ENCODE measurements around the gene AURKA.
"Not testable (repeated sequence)": the region's sequence is repeated elsewhere in the genome, so short reads cannot be mapped to it uniquely, and the experiment has no call there.

AURKA gene

DNA sequence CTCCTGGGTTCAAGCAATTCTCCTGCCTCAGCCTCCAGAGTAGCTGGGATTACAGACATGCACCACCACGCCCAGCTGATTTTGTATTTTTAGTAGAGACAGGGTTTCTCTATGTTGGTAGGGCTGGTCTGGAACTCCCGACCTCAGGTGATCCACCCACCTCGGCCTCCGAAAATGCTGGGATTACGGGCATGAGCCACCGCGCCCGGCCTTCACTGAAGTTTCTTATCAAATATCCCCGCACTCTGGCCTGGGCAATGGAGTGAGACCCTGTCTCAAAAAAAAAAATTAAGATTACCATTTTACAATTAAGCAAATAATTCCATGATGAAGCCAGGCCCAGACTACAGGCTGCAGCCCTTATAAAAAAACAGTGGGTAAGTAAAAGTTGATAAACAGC lies 1.6 kb downstream of the AURKA start:
- not testable (repeated sequence) for DNase-seq (ENCODE audit: low read depth)

DNA sequence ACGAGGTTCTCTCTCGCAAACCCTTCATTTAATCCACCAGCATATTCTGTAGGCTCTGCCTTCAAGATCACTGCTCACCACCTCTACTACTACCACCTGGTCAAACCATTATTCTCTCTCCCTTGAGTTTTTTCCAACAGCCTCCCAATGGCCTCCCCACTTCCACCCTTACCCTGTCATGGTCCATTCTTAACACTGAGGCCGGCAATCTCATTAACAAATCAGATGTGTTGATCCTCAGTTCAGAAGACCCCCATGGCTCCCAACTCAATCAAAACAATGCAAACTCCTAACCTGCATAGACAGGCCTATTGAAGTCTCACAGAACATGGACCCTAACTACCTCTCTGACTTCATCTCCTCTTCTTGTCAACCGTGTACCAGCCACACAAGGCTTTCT lies 2.2 kb downstream of the AURKA start:
- no peak for DNase-seq (ENCODE audit: low read depth)

DNA sequence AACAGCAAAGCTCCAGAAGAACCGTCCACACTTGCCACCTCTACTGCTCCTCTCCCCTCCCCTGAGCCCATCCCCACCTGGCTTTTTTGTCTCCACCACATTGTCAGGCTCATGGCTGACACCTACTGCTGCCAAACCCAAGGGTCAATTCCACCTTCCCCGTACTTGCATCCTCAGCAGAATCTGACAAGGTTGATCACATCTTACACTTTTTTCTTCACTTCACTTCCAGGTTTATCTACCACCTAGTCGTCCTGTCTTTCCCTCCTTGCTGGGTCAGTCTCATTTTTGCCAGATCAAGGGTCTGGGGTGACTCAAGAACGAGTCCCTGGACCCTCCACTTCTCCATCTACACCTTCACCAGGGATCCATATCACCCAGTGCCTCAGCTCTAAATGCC lies 3.1 kb downstream of the AURKA start:
- no peak for DNase-seq (ENCODE audit: low read depth)

DNA sequence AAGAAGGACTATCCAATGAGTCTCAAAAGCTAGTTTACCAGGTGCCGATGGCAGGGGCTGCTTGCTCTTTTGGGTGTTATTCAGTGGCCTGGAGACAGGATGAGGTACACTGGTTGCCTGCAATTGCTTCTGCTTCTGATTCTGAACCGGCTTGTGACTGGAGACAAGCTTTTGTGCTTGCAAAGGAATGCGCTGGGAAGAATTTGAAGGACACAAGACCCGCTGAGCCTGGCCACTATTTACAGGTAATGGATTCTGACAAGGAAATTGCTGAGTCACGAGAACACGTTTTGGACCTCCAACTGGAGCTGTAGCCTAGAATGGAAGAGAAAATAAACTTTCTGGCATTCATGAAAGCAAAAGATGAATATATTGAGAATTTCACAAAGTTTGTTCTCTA lies 5.8 kb downstream of the AURKA start:
- no peak for DNase-seq (ENCODE audit: low read depth)

DNA sequence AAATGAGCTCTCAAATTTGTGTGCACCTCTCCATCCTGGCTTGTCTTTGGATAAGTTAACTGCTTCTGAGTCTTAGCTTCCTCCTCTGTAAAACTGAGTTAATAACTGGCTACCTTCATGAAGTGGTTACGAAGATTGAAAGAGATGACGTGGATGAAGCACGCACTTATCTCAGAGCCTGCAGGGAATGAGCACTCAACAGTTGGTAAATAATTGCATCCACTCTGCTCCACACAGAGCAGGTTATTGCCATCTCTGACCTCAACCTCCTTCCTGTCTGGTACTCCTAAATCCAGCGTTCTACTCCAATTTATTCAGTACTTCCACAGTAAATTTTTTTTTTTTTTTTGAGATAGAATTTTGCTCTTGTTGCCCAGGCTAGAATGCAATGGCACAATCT lies 6.9 kb downstream of the AURKA start:
- no peak for DNase-seq (ENCODE audit: low read depth)

DNA sequence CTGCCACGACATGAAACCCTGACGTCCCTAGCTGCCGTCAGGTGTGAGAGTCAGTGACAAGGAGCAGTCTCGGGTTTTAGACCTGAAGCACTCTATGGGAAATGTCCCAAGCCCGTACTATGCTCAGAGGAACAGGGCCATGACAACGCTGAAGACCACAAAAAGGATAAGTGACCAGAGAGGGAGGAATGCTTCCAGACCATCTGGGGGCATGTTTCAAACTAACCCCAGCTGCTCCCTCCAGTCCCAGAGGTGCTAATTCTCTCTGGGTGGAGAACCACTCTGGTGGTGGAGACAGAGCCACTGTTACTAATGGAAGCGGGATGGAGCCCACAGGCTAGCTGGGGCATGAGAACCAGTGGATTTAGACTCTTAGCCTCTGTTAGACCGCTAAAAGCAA lies 8.7 kb downstream of the AURKA start:
- no peak for DNase-seq (ENCODE audit: low read depth)

DNA sequence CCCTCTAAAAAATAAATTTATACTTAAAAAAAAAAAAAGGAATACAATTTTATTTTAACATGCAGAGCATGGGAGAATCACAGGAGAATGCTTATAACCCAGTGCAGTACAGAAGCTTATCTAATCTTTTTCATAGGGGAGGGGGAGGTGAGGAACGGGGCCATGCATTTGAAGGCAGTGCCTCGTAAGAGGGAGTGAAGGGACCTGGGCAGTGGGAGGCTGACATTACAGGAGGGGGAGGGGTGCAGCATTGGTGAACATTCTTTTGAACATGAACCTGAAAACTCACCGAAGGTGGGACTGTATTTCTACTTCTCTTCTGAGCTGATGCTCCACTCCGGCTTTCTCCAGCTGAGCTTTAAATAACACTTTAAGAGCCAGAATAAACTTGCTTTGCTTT lies 9.3 kb downstream of the AURKA start:
- no peak for DNase-seq (ENCODE audit: low read depth)

DNA sequence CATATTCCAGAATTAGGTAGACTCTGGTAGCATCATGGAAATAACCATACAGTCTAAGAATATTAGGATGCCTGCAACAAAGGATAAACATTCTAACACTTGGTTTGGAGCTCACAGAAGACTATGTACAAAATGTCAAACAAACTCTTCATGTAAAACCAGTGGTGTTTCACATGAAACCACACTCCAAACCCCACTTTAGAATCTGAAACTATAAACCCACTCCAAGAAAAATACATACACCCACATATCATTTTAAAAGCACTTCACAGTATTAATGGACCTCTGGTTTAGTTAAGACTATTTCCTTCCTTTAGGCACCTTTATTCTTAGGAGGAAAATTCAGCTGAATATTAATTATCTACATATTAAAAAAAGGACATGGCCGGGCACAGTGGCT lies 10.5 kb downstream of the AURKA start:
- DNase-seq (ENCODE audit: low read depth), result no peak

DNA sequence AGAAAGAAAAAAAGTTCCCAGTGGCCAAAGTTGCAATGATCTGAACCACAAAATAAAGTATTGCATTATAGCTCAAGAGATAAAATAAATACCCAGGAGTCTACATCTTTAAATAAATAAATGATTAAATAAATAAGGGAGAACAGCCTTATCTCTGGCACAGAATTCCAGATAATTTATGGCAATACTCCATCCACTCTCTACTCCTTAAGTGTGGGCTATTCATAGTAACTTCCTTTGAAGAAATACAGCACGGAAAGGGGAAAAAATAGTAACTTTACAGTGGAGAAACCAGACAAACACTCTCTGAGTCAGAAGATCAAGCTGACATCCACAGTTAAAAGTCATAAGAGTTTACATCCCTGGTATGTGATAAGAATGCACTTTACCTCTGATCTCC lies 11.6 kb downstream of the AURKA start:
- DNase-seq (ENCODE audit: low read depth), result no peak

DNA sequence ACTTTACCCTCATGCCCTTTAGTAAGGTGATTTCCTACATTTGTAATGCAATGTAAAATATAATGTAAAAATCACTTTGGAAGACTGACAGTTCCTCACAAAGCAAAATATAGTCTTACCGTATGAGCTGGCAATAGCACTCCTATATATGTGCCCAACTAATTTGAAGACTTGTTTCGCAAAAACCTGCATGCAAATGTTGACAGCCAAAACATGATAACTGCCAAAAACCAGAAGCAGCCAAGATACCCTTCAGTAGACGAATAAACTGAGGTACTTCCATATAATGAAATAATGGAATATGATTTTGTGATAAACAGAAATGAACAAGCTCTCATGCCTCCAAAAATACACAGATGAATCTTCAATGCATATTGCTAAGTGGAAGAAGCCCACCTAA lies 13.6 kb downstream of the AURKA start:
- DNase-seq (ENCODE audit: low read depth), result no peak

DNA sequence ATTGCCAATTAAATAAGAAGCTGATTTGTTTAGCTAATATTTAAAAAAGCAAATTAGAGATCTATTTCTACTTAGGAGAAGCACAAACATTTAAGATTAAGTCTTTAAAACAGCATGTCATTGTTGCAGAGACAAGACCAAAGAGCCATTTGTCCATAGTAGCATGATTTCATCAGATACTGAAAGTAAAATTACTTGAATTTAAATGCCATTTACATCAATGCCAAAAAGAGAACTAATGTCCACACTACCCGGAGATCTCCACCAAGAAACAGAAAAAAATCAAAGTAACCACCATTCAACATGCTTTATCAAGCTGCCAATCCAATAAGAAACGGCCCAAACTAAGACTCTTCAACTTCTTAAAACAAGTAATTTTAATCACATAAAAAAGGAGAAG lies 15.7 kb downstream of the AURKA start:
- DNase-seq (ENCODE audit: low read depth), result no peak

DNA sequence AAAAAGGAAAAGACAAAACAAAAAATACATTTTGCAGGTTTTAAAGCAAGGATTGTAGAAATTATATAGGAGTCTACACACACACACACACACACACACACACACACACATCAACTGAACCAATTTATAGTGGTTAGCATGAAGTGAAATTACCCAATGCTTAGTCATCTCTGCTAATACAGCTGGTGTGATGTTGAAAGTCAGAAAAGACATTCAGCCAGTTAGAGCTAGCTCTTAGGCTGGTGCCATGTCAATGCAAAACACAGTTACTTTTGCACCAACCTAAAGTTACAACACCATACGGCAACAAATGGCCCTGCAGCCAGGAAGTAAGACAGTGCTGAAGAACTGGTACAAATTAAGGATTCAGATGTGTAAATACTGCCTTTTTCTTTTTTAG lies 18.1 kb downstream of the AURKA start:
- peak; percentile 91 for DNase-seq (ENCODE audit: low read depth)

DNA sequence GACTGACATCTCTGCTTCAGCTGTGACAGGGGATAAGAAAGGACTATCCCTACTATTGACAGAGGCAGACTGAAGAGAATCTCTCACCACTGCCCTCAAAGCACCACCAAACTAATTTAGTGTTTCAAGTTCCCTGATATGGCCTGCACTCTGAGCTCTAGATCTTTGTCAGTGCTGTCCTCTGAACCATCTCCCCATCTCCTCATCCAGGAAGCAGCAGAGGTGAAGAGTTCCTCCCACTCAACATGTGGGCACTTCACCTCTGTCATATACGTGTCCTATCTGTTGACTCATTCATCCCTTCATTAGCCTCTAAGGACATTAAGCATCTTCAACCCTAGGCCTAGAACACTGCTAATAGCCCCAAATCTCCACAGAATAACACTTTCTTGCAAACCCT lies 19.2 kb downstream of the AURKA start:
- no peak for DNase-seq (ENCODE audit: low read depth)

DNA sequence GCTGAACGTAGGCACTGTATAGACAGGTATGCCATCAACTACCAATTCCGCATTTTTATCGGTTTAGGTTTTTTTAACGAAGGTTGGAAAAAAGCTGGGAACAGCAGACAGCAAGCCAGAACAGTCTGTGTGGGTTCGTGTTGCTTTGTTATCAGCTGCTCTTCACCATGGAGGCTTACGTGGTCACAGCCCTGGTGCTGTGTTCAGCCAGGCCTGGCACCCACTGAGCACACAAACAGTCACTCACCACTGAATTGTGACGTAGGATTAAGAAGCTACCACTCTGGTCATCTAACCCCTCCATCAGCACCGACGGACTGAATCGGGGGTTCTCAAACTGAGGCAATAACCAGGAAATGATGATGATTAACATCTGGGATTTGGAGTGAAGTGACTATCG lies 20.0 kb downstream of the AURKA start:
- no peak for DNase-seq (ENCODE audit: low read depth)

DNA sequence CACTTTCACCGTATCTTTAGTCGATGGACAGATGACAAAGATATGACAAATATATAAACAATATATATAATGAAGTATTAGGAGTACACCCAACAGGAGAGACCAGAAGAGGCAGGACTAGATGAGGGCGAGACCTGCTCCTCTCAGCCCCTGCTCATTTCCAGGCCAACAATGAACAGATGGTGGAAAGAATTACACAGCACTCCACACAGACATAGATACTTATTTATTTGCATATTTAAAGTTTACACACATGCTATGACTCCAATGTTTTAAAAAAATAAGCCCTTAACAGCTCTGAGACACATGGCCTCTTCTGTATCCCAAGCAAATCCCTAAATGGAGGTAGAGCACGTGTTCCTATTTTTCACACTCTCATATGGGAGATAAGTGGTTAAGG lies 22.8 kb downstream of the AURKA start:
- no peak for DNase-seq (ENCODE audit: low read depth)

DNA sequence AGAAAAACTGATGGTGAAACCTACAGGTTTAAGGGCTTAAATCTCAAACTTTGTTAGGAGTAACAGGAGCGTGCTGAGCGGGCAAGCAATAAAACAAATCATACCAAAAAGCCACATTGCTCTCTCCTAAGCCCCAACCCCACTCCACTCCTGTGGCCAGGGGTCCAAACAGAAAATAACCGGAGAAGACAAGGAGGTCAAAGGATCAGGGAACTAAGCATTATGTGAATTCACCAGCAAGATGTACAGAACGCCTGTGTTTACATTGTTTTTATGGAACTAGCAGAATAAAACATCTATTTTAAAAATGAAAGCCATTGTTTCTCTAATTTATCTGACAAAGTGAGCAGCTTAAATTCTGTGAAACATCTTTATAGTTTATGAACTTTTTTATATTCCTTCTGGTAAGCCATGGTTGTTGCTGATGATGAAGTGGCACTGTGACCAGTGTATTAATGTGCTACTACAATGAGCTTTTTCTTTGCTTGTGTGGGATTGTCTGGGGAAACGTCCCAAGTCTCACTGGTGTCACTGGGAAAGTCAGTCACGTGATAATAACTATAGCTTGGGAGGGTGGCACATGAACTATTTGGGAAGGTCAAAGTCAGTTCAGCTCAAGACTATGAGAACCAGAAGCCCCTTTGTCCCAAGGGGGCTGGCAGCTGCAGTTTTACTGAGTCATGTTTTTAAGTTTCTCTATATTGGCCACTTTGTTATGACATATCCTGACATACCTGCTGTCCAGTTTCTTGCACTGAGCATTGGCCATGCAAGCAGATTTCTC lies 23.5 kb downstream of the AURKA start:
- no peak for DNase-seq (ENCODE audit: low read depth)

DNA sequence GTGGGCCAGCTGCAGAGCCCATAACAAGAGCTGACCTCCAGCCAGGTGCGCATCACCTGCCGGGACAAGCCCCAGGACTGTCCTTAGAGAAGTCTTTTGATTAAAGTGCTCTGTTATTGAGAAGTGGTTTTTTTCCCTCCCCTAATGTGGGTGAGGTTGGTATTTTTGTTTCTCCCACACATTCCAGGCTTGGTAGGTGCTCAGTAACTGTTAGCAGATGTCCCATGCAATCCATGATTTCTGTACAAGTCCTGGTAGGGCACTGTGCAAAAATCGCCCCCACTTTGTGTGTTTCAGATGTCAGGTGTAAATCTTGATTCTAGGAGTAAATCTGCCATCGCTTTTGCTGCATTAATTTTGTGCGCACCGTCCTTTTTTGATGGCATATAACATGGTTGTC lies 28.5 kb downstream of the AURKA start:
- no peak for DNase-seq (ENCODE audit: low read depth)

DNA sequence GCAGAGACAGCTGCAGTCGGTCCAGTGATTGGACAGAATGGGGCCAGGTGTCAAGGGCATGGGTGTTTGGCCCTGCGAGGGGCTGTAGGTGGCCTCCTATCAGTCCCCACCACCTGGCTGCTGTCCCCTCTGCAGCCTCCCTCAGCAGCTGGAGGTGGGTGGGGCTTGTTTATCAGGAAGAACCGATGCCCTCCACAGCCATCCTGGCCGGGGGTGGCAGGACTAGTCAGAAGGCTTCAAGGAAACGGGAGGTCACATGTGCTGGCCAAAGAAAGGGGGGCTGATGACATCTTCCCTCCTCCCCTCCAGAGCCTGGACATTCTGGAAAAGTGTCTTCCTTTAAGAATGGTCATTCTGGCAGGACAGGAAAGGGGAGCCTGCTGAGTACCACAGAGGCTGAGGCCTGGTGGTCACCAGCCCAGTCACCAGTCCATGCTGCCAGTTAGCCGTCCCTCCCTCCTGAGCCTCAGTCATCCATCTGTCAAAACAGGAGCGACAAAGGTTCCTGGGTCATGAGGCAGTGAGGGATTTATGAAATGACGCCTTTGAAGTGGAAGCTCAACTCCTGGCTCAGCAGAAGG lies 29.1 kb downstream of the AURKA start:
- no peak for DNase-seq (ENCODE audit: low read depth)

DNA sequence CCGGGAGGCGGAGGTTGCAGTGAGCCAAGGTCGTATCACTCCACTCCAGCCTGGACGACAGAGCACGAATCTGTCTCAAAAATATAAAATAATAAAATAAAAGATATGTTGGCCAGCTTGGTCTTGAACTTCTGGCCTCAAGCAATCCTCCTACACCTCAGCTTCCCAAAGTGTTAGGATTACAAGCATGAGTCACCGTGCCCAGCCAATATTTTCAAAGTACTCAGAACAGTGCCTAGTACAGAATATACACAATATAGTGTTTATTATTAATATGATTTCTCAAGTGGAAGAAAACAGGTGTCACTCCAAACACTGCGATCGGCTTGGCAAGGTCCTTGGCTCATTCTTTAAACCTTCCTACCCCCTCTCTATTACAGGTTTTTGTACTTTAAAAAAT lies 30.1 kb downstream of the AURKA start:
- no peak for DNase-seq (ENCODE audit: low read depth)

DNA sequence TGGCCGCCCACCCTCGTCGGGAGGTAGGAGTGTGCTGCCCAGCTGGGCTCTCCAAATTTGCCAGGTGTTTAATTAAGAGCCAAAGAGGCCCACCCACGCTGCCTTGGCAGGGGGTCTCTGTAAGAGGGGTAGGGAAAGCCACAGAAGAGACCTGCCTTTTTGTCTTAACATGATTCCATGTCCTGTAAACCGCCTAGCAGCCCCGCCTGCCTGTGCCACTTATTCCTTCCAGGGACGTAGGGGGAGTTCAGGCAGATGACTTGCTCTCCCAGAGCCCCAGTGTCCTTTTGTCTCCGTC lies 31.2 kb downstream of the AURKA start:
- no peak for DNase-seq (ENCODE audit: low read depth)

DNA sequence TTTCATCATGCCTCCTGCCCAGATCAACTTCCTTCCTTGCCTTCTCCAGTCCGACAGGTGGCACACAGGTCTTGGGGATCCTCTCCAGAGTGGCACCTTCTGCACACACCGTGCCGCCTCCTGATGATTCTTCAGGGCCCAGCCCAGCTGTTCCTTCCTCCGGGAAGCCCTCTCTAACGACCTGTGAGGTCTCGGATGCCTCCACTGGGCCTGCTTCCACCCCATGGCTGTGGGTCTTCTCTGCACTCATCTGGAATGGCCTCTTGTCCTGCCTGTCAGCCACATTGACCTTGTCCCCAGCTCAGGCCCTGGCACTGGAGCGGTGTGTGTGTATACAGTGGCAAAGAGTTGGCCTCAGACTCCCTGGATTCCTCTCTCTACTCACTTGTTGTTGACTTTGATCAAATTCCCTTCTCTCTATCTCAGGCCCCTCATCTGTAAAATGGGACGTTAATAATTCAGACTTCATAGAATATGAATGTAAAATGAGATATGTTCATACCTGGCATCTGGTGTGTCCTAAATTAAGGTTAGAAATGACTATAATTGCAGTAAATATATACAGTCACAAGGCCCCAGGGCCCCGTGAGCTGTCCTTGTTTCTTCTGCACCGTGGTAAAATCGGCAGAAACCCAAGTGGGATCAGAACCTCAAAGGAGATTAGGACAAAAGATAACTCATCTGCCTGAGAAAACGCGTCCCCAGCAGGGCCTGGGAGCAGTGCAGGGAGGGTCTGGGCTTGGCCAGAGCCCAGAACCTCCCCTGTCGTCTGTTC lies 31.7 kb downstream of the AURKA start:
- DNase-seq (ENCODE audit: low read depth), result no peak

DNA sequence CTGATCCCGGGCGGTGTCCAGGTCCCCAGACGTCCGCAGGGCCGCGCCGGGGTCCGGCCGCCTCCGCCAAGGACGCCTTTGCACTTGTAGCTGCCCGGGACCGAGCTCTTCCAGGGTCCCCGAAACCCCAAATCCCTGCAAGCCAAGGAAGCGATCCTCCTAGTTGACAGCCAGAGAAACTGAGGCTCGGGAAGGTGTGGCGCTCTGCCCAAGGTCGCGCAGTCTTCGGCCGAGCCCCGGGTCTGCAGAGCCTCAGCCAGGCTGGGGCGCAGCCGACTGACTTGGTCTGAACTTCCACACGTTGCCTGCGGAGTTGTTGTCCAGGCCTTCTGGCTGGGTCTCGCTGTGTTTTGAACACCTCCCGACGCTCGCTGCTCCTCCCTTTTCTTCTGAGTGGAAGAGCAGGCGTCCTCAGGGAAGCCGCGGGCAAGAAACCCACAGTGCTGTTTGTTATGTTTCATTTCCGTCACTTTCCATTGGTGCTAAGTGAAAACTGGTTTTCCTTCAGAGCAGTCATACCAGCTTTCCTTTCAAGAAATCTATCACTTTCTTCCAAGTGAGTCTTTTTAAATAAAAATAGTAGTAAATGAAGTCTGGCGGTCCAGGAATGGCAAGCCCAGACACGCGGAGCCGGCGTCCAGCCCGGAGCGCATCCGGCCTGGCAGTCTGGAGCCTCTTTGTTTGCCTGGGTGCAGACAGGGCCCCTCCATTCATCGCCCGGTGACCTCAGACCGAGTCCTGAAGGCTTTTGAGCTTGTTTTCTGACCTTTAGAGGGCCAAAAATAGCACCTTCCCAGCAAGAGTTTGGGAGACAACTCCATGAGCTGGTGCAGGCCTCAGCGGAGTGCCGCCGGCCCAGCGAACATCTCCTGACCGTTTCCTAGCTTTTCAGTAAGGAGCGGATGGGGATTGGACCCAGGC lies 32.5 kb downstream of the AURKA start:
- DNase-seq (ENCODE audit: low read depth), result peak; percentile 37
